SK-N-SH (cell line): ENCODE data around the gene PMF1. TPM values are rescaled to one million over a fixed set of nuclear protein-coding genes. Genes with fewer than 3 reads are reported as not detected.

Experiments
- CTCF ChIA-PET: fragments of 300-600, 350-600 bp; formaldehyde crosslinking; extraction: SDS; loops from one replicate; lab custom pipeline; 2021; lab: Yijun Ruan, JAX
- POLR2A ChIA-PET: fragments of 350-600 bp; sonication (Branson Sonifier 250); formaldehyde crosslinking; extraction: SDS; loops from one replicate; lab custom pipeline; 2020; ENCODE audit warnings: antibody characterized with exemption, inconsistent platforms; lab: Yijun Ruan, JAX
- DNase-seq: peaks from one replicate; pipeline ENCODE4 v3.0.0; 2012
- H2AFZ ChIP-seq: fragments of 200-600 bp; sonication (generic); 2 replicates; pipeline ENCODE4 v1.8.1; 2016; ENCODE audit warnings: antibody characterized with exemption, mild to moderate bottlenecking, low read depth
- H3F3A ChIP-seq: fragments of 200-600 bp; sonication (generic); replicated peaks from 2 replicates; pipeline ENCODE3; 2016; ENCODE audit warnings: antibody characterized with exemption, mild to moderate bottlenecking; ENCODE audit not compliant: insufficient read depth
- H3K27ac ChIP-seq, 2 experiments: fragments of 200-500 bp in 1 of 2; fragments of 200-600 bp in 1 of 2; sonication (Bioruptor generic) in 1 of 2; sonication (generic), shearing (Covaris generic) in 1 of 2; 2 replicates each; pipeline versions ENCODE4 v1.5.1 to v1.6.1; 2014 to 2016; ENCODE audit warnings: low read depth in 2 of 2, inconsistent platforms in 1 of 2, low read length in 1 of 2, mild to moderate bottlenecking in 1 of 2, mixed read lengths in 1 of 2
- H3K27me3 ChIP-seq: fragments of 200-600 bp; sonication (generic), shearing (Covaris generic); 2 replicates; pipeline ENCODE4 v1.6.1; 2016; ENCODE audit warnings: mixed run types; ENCODE audit not compliant: insufficient read depth
- H3K36me3 ChIP-seq, 2 experiments: fragments of 200-500 bp in 1 of 2; fragments of 200-600 bp in 1 of 2; sonication (Bioruptor generic) in 1 of 2; sonication (generic) in 1 of 2; replicated peaks in 1 of 2; 2 replicates each; pipeline versions ENCODE3 to v1.5.1; 2014 to 2016; ENCODE audit warnings: low read length in 1 of 2, mild to moderate bottlenecking in 1 of 2; ENCODE audit not compliant: insufficient read depth in 2 of 2, control insufficient read depth in 1 of 2
- H3K4me1 ChIP-seq, 2 experiments: fragments of 200-500 bp in 1 of 2; fragments of 200-600 bp in 1 of 2; sonication (Bioruptor generic) in 1 of 2; sonication (generic), shearing (Covaris generic) in 1 of 2; 2 replicates each; pipeline versions ENCODE4 v1.5.1 to v1.6.1; 2014 to 2016; ENCODE audit warnings: low read depth in 1 of 2, low read length in 1 of 2, mixed run types in 1 of 2; ENCODE audit not compliant: insufficient read depth in 2 of 2, control insufficient read depth in 1 of 2
- H3K4me2 ChIP-seq: fragments of 200-600 bp; sonication (generic), shearing (Covaris generic); 2 replicates; pipeline ENCODE4 v1.6.1; 2017; ENCODE audit warnings: mixed run types
- H3K4me3 ChIP-seq, 2 experiments: fragments of 200-500 bp in 1 of 2; fragments of 200-600 bp in 1 of 2; sonication (Bioruptor generic) in 1 of 2; sonication (generic), shearing (Covaris generic) in 1 of 2; 2 replicates each; pipeline versions ENCODE4 v1.5.1 to v1.8.1; 2014 to 2016; ENCODE audit warnings: low read depth in 2 of 2, inconsistent platforms in 1 of 2, low read length in 1 of 2, mild to moderate bottlenecking in 1 of 2, mixed read lengths in 1 of 2, moderate library complexity in 1 of 2
- H3K79me2 ChIP-seq: fragments of 200-600 bp; sonication (generic); 2 replicates; pipeline ENCODE4 v1.8.1; 2017; ENCODE audit warnings: mild to moderate bottlenecking; ENCODE audit not compliant: insufficient read depth
- H3K9ac ChIP-seq: fragments of 200-600 bp; sonication (generic); 2 replicates; pipeline ENCODE4 v1.6.1; 2017; ENCODE audit warnings: mixed run types
- H3K9me2 ChIP-seq: fragments of 200-600 bp; sonication (generic); 2 replicates; pipeline ENCODE4 v1.6.1; 2017; ENCODE audit warnings: mixed run types
- H3K9me3 ChIP-seq: fragments of 200-600 bp; sonication (generic); 2 replicates; pipeline ENCODE4 v1.6.1; 2017; ENCODE audit warnings: mixed run types, mild to moderate bottlenecking, moderate library complexity
- H4K20me1 ChIP-seq: fragments of 200-600 bp; sonication (generic); 2 replicates; pipeline ENCODE4 v1.6.1; 2017; ENCODE audit warnings: mild to moderate bottlenecking, mixed run types; ENCODE audit not compliant: insufficient read depth
- ELF1 ChIP-seq: IDR thresholded peaks from 2 replicates; pipeline ENCODE4 v1.4.0; 2012
- EZH2phosphoT487 ChIP-seq: fragments of 200-600 bp; sonication (generic); IDR thresholded peaks from 2 replicates; pipeline ENCODE4 v1.6.1; 2017; ENCODE audit warnings: low read depth, mixed run types, mild to moderate bottlenecking, antibody characterized with exemption, moderate library complexity, borderline replicate concordance
- FOSL2 ChIP-seq: IDR thresholded peaks from 2 replicates; pipeline ENCODE4 v1.4.0; 2012; ENCODE audit warnings: low read depth, mild to moderate bottlenecking, moderate library complexity, borderline replicate concordance
- FOXJ3 ChIP-seq: sonication (generic); formaldehyde crosslinking; IDR thresholded peaks from 2 replicates; pipeline ENCODE4 v1.5.1; 2020; ENCODE audit warnings: mild to moderate bottlenecking, missing genetic modification reagents
- FOXM1 ChIP-seq: IDR thresholded peaks from 2 replicates; pipeline ENCODE4 v1.4.0; 2012; ENCODE audit warnings: low read depth, mild to moderate bottlenecking
- GABPA ChIP-seq: IDR thresholded peaks from 2 replicates; pipeline ENCODE4 v1.4.0; 2012; ENCODE audit warnings: low read depth, mild to moderate bottlenecking
- GATA2 ChIP-seq: sonication (generic); formaldehyde crosslinking; IDR thresholded peaks from 2 replicates; pipeline ENCODE4 v1.5.0; 2020; ENCODE audit warnings: mild to moderate bottlenecking, missing genetic modification reagents
- MXI1 ChIP-seq: IDR thresholded peaks from 2 replicates; pipeline ENCODE4 v1.6.1; 2012; ENCODE audit warnings: mild to moderate bottlenecking, low read depth, low read length, improper control_type of control experiment
- NFIC ChIP-seq: IDR thresholded peaks from 2 replicates; pipeline ENCODE4 v1.4.0; 2012; ENCODE audit warnings: borderline replicate concordance
- POLR2AphosphoS5 ChIP-seq: IDR thresholded peaks from 2 replicates; pipeline ENCODE4 v1.6.1; 2012; ENCODE audit warnings: low read depth, low read length
- RAD21 ChIP-seq: IDR thresholded peaks from 2 replicates; pipeline ENCODE4 v1.6.1; 2012; ENCODE audit warnings: mild to moderate bottlenecking, low read length
- RCOR1 ChIP-seq: fragments of 150-350 bp; IDR thresholded peaks from 2 replicates; pipeline ENCODE4 v1.6.1; 2017; ENCODE audit warnings: antibody characterized with exemption, low read length
- RFX5 ChIP-seq: IDR thresholded peaks from 2 replicates; pipeline ENCODE4 v1.6.1; 2012; ENCODE audit warnings: mild to moderate bottlenecking, improper control_type of control experiment, low read length
- RXRA ChIP-seq: IDR thresholded peaks from 2 replicates; pipeline ENCODE4 v1.4.0; 2012; ENCODE audit warnings: low read depth, mild to moderate bottlenecking, borderline replicate concordance
- SIN3A ChIP-seq: IDR thresholded peaks from 2 replicates; pipeline ENCODE4 v1.6.1; 2012; ENCODE audit warnings: low read depth, mild to moderate bottlenecking, low read length, moderate library complexity, borderline replicate concordance
- TEAD4 ChIP-seq: IDR thresholded peaks from 2 replicates; pipeline ENCODE4 v1.4.0; 2012; ENCODE audit warnings: mild to moderate bottlenecking, borderline replicate concordance; ENCODE audit not compliant: insufficient read depth
- YY1 ChIP-seq: IDR thresholded peaks from 2 replicates; pipeline ENCODE4 v1.4.0; 2012; ENCODE audit warnings: low read depth, mild to moderate bottlenecking
- WGBS: methylation state at CpG from one replicate; pipeline ENCODE4 v1.1.6; 2017; ENCODE audit warnings: low lambda C conversion rate; 5-methylcytosine and 5-hydroxymethylcytosine counted together
- polyA plus RNA-seq, 3 experiments: library from polyadenylated mRNA; depleted of rRNA; stranded (reverse); fragments of >200 nt; gene quantifications; 2 replicates each; pipeline ENCODE4 v1.2.3, GENCODE V29; 2012
- TF ChIP-seq, protein P1 (sequence below): fragments of 150-350 bp; IDR thresholded peaks from 2 replicates; pipeline ENCODE4 v1.6.1; 2017; ENCODE audit warnings: antibody characterized with exemption, low read length, low read depth, borderline replicate concordance
- TF ChIP-seq, protein P2 (sequence below): IDR thresholded peaks from 2 replicates; pipeline ENCODE4; 2012
- TF ChIP-seq, protein P3 (sequence below): IDR thresholded peaks from 2 replicates; pipeline ENCODE4 v1.4.0; 2012; ENCODE audit warnings: low read depth, borderline replicate concordance
- TF ChIP-seq, protein P4 (sequence below): IDR thresholded peaks from 2 replicates; pipeline ENCODE4 v1.6.1; 2012; ENCODE audit warnings: mild to moderate bottlenecking, low read depth, low read length, moderate library complexity
- TF ChIP-seq, protein P5 (sequence below): fragments of 150-350 bp; IDR thresholded peaks from 2 replicates; pipeline ENCODE4 v1.6.1; 2016; ENCODE audit warnings: mild to moderate bottlenecking, low read depth, low read length
- TF ChIP-seq, protein P6 (sequence below): fragments of 200-600 bp; sonication (generic); IDR thresholded peaks from 2 replicates; pipeline ENCODE4 v1.6.1; 2017; ENCODE audit warnings: antibody characterized with exemption, mild to moderate bottlenecking, moderate library complexity

Gene PMF1
- polyA plus RNA-seq, 1 of the 3 experiments (the other 2 are of a cell fraction) = 89.5 TPM

DNA sequence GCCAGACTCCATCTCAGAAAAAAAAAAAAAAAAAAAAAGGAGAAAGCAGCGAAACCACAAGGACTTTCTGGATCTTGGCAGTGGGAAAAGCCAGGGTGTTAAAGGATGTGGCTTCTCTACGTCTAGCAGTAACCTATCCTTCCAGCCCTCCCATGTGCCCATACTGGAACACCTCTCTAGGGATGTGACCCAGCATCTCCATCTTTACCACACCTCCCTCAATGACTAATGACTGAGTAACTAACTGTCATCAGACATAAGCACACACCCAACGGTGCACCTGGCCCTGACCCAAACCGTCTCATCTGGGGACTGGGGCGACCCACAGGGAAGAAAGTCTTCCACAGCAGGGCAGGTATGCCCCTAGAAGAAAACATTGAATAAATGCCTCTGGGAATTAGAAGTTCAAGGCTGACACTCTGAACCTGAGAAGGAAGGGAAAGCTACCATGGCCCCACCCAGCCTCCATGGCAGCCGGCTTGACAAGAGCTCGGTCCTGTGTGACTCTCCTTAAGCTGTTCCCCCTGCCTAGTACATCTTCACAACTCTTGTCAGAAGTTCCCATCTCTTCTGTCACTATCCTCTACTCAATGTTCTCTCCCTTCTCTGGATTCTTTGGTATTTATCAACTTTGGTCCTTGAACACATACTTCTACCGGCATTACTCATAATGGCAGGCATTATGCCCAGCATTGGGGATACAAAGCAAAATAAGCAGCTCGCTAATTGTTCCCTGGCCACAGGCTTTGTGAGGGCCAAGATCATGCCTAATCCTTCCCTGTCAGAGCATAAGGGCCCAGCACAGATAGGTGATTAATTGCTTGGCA lies 49.9 kb downstream of the PMF1 start:
- H2AFZ ChIP-seq = no peak overlapping the region
- peaks cover 26% of the 10 kb centered on the region for H3F3A ChIP-seq
- no peak overlapping the region for H3K9ac ChIP-seq
- H3K9me3 ChIP-seq = no peaks in the 10 kb centered on the region
- H3K4me1 ChIP-seq = peaks cover 11 to 16% of the 10 kb centered on the region in 2 experiments; a peak in 3 of 4 replicates
- DNase-seq = no peak
- peaks cover 72 to 77% of the 10 kb centered on the region in 2 experiments for H3K36me3 ChIP-seq
- 72% methylated on average over 9 of the region's 9 CpGs for WGBS
- H3K27ac ChIP-seq = peak overlapping the region in 1 of 2 experiments; percentile 56; a peak in 2 of 4 replicates
- H3K4me3 ChIP-seq = no peak overlapping the region
- POLR2A ChIA-PET = interaction anchor here (0.7 to 1.4 kb wide), 3 partner anchors 11 to 1230 kb away, joined by 3 read pairs; no protein-coding TSS in a partner anchor
- no peaks in the 10 kb centered on the region for H3K9me2 ChIP-seq
- H4K20me1 ChIP-seq = peaks cover 13% of the 10 kb centered on the region; the same call in 1 of the 2 replicates
- H3K79me2 ChIP-seq = peaks cover 7% of the 10 kb centered on the region; the same call in 1 of the 2 replicates
- CTCF ChIA-PET = interaction anchor here (0.6 to 1.4 kb wide), 4 partner anchors 37 to 337 kb away, joined by 3 to 5 read pairs (median 4); no protein-coding TSS in a partner anchor
- no peaks in the 10 kb centered on the region for H3K27me3 ChIP-seq
- peak overlapping the region; percentile 39; the same call in 1 of the 2 replicates for H3K4me2 ChIP-seq
- TF ChIP-seq GATA2 (CRISPR knock-in tag) (no peak), FOXM1 (no peak), RAD21 (no peak), YY1 (no peak), ELF1 (no peak), RXRA (no peak), MXI1 (no peak), EZH2phosphoT487 (no peak), GABPA (no peak), RCOR1 (no peak), POLR2AphosphoS5 (no peak), TEAD4 (no peak), FOSL2 (peak; percentile 56), RFX5 (no peak), SIN3A (no peak), FOXJ3 (CRISPR knock-in tag) (no peak), NFIC (0 out of 2 replicates have a peak, but pooled peaks have one; percentile 8)
- TF ChIP-seq, protein P1, sequence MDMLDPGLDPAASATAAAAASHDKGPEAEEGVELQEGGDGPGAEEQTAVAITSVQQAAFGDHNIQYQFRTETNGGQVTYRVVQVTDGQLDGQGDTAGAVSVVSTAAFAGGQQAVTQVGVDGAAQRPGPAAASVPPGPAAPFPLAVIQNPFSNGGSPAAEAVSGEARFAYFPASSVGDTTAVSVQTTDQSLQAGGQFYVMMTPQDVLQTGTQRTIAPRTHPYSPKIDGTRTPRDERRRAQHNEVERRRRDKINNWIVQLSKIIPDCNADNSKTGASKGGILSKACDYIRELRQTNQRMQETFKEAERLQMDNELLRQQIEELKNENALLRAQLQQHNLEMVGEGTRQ = no peak
- TF ChIP-seq, protein P2, sequence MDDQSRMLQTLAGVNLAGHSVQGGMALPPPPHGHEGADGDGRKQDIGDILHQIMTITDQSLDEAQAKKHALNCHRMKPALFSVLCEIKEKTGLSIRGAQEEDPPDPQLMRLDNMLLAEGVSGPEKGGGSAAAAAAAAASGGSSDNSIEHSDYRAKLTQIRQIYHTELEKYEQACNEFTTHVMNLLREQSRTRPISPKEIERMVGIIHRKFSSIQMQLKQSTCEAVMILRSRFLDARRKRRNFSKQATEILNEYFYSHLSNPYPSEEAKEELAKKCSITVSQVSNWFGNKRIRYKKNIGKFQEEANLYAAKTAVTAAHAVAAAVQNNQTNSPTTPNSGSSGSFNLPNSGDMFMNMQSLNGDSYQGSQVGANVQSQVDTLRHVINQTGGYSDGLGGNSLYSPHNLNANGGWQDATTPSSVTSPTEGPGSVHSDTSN = peak; percentile 45
- TF ChIP-seq, protein P3, sequence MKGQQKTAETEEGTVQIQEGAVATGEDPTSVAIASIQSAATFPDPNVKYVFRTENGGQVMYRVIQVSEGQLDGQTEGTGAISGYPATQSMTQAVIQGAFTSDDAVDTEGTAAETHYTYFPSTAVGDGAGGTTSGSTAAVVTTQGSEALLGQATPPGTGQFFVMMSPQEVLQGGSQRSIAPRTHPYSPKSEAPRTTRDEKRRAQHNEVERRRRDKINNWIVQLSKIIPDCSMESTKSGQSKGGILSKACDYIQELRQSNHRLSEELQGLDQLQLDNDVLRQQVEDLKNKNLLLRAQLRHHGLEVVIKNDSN = no peak
- TF ChIP-seq, protein P4, sequence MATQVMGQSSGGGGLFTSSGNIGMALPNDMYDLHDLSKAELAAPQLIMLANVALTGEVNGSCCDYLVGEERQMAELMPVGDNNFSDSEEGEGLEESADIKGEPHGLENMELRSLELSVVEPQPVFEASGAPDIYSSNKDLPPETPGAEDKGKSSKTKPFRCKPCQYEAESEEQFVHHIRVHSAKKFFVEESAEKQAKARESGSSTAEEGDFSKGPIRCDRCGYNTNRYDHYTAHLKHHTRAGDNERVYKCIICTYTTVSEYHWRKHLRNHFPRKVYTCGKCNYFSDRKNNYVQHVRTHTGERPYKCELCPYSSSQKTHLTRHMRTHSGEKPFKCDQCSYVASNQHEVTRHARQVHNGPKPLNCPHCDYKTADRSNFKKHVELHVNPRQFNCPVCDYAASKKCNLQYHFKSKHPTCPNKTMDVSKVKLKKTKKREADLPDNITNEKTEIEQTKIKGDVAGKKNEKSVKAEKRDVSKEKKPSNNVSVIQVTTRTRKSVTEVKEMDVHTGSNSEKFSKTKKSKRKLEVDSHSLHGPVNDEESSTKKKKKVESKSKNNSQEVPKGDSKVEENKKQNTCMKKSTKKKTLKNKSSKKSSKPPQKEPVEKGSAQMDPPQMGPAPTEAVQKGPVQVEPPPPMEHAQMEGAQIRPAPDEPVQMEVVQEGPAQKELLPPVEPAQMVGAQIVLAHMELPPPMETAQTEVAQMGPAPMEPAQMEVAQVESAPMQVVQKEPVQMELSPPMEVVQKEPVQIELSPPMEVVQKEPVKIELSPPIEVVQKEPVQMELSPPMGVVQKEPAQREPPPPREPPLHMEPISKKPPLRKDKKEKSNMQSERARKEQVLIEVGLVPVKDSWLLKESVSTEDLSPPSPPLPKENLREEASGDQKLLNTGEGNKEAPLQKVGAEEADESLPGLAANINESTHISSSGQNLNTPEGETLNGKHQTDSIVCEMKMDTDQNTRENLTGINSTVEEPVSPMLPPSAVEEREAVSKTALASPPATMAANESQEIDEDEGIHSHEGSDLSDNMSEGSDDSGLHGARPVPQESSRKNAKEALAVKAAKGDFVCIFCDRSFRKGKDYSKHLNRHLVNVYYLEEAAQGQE = no peak
- TF ChIP-seq, protein P5, sequence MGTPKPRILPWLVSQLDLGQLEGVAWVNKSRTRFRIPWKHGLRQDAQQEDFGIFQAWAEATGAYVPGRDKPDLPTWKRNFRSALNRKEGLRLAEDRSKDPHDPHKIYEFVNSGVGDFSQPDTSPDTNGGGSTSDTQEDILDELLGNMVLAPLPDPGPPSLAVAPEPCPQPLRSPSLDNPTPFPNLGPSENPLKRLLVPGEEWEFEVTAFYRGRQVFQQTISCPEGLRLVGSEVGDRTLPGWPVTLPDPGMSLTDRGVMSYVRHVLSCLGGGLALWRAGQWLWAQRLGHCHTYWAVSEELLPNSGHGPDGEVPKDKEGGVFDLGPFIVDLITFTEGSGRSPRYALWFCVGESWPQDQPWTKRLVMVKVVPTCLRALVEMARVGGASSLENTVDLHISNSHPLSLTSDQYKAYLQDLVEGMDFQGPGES = no peak
- TF ChIP-seq, protein P6, sequence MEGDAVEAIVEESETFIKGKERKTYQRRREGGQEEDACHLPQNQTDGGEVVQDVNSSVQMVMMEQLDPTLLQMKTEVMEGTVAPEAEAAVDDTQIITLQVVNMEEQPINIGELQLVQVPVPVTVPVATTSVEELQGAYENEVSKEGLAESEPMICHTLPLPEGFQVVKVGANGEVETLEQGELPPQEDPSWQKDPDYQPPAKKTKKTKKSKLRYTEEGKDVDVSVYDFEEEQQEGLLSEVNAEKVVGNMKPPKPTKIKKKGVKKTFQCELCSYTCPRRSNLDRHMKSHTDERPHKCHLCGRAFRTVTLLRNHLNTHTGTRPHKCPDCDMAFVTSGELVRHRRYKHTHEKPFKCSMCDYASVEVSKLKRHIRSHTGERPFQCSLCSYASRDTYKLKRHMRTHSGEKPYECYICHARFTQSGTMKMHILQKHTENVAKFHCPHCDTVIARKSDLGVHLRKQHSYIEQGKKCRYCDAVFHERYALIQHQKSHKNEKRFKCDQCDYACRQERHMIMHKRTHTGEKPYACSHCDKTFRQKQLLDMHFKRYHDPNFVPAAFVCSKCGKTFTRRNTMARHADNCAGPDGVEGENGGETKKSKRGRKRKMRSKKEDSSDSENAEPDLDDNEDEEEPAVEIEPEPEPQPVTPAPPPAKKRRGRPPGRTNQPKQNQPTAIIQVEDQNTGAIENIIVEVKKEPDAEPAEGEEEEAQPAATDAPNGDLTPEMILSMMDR = no peak
